OCI-LY1 (cell line): ENCODE data around the gene ZSWIM8.

Source experiments
- H2AFZ ChIP-seq: fragments of 200-600 bp; sonication (generic), shearing (Covaris generic); 2 replicates; pipeline ENCODE4 v1.6.0; 2014; ENCODE audit warnings: antibody characterized with exemption, mild to moderate bottlenecking, low read length
- H3F3A ChIP-seq: fragments of 200-600 bp; sonication (generic), shearing (Covaris generic); 2 replicates; pipeline ENCODE4 v1.6.0; 2014; ENCODE audit warnings: mild to moderate bottlenecking, antibody characterized with exemption, low read length, moderate library complexity; ENCODE audit not compliant: insufficient read depth
- H3K27ac ChIP-seq: fragments of 200-600 bp; sonication (generic); 2 replicates; pipeline ENCODE4 v1.5.1; 2014; ENCODE audit warnings: low read length, mixed run types, mild to moderate bottlenecking, low read depth; ENCODE audit not compliant: poor library complexity, severe bottlenecking
- H3K27me3 ChIP-seq: fragments of 200-600 bp; sonication (generic); 2 replicates; pipeline ENCODE4 v1.6.0; 2014; ENCODE audit warnings: antibody characterized with exemption, mild to moderate bottlenecking, low read length, moderate library complexity; ENCODE audit not compliant: insufficient read depth
- H3K36me3 ChIP-seq: fragments of 200-600 bp; sonication (generic); 2 replicates; pipeline ENCODE4 v1.6.1; 2014; ENCODE audit warnings: mild to moderate bottlenecking, antibody characterized with exemption, low read length, moderate library complexity, mixed read lengths; ENCODE audit not compliant: insufficient read depth
- H3K4me1 ChIP-seq: fragments of 200-600 bp; sonication (generic); 2 replicates; pipeline ENCODE4 v1.5.1; 2014; ENCODE audit warnings: mild to moderate bottlenecking, low read length, moderate library complexity; ENCODE audit not compliant: insufficient read depth, severe bottlenecking
- H3K4me2 ChIP-seq: fragments of 200-600 bp; sonication (generic), shearing (Covaris generic); 2 replicates; pipeline ENCODE4 v1.6.1; 2014; ENCODE audit warnings: low read length
- H3K4me3 ChIP-seq: fragments of 200-600 bp; sonication (generic); 2 replicates; pipeline ENCODE4 v1.5.1; 2014; ENCODE audit warnings: low read length, low read depth, mild to moderate bottlenecking, mixed read lengths; ENCODE audit not compliant: poor library complexity, severe bottlenecking
- H3K79me2 ChIP-seq: fragments of 200-600 bp; shearing (Covaris generic); 2 replicates; pipeline ENCODE4 v1.6.1; 2016; ENCODE audit warnings: mixed run types, low read length, mixed read lengths; ENCODE audit not compliant: insufficient read depth
- H3K9ac ChIP-seq: fragments of 200-600 bp; sonication (generic), shearing (Covaris generic); 2 replicates; pipeline ENCODE4 v1.6.1; 2014; ENCODE audit warnings: mild to moderate bottlenecking, low read length, mixed read lengths
- H3K9me2 ChIP-seq: fragments of 200-600 bp; sonication (generic), shearing (Covaris generic); 2 replicates; pipeline ENCODE4 v1.6.1; 2014; ENCODE audit warnings: low read depth, mild to moderate bottlenecking, low read length, mixed read lengths
- H3K9me3 ChIP-seq: fragments of 200-600 bp; shearing (Covaris generic); 2 replicates; pipeline ENCODE4 v1.6.1; 2014; ENCODE audit warnings: low read length, mixed read lengths
- H4K20me1 ChIP-seq: fragments of 200-600 bp; sonication (generic), shearing (Covaris generic); 2 replicates; pipeline ENCODE4 v1.6.0; 2016; ENCODE audit warnings: mild to moderate bottlenecking, low read length; ENCODE audit not compliant: insufficient read depth
- EZH2 ChIP-seq: fragments of 200-600 bp; sonication (generic), shearing (Covaris generic); IDR thresholded peaks from 2 replicates; pipeline ENCODE4 v1.8.0; 2017; ENCODE audit warnings: borderline replicate concordance, mixed run types, mild to moderate bottlenecking, antibody characterized with exemption, low read length, moderate library complexity, mixed read lengths
- TF ChIP-seq, protein P1 (sequence below): fragments of 200-600 bp; sonication (generic), shearing (Covaris generic); IDR thresholded peaks from 2 replicates; pipeline ENCODE4 v1.5.1; 2017; ENCODE audit warnings: mild to moderate bottlenecking, antibody characterized with exemption, low read length, moderate library complexity, mixed read lengths

The ZSWIM8 gene

GRCh38 chr10:73817826-73818225 lies 32.4 kb downstream of the ZSWIM8 start:
- no peaks in the 10 kb centered on the region for H3K79me2 ChIP-seq
- no peak overlapping the region for H3K4me3 ChIP-seq
- H3K36me3 ChIP-seq = peaks cover 32% of the 10 kb centered on the region
- no peak overlapping the region for H3K4me2 ChIP-seq
- no peaks in the 10 kb centered on the region for H3K9me3 ChIP-seq
- H3K4me1 ChIP-seq = no peaks in the 10 kb centered on the region
- TF ChIP-seq, protein P1, sequence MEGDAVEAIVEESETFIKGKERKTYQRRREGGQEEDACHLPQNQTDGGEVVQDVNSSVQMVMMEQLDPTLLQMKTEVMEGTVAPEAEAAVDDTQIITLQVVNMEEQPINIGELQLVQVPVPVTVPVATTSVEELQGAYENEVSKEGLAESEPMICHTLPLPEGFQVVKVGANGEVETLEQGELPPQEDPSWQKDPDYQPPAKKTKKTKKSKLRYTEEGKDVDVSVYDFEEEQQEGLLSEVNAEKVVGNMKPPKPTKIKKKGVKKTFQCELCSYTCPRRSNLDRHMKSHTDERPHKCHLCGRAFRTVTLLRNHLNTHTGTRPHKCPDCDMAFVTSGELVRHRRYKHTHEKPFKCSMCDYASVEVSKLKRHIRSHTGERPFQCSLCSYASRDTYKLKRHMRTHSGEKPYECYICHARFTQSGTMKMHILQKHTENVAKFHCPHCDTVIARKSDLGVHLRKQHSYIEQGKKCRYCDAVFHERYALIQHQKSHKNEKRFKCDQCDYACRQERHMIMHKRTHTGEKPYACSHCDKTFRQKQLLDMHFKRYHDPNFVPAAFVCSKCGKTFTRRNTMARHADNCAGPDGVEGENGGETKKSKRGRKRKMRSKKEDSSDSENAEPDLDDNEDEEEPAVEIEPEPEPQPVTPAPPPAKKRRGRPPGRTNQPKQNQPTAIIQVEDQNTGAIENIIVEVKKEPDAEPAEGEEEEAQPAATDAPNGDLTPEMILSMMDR = no peak
- TF ChIP-seq EZH2 = no peak
- no peaks in the 10 kb centered on the region for H3K27me3 ChIP-seq
- H3F3A ChIP-seq = no peaks in the 10 kb centered on the region
- H2AFZ ChIP-seq = no peak overlapping the region
- H3K9ac ChIP-seq = no peak overlapping the region
- H3K27ac ChIP-seq = no peak overlapping the region
- no peaks in the 10 kb centered on the region for H3K9me2 ChIP-seq
- H4K20me1 ChIP-seq = no peaks in the 10 kb centered on the region

DNA sequence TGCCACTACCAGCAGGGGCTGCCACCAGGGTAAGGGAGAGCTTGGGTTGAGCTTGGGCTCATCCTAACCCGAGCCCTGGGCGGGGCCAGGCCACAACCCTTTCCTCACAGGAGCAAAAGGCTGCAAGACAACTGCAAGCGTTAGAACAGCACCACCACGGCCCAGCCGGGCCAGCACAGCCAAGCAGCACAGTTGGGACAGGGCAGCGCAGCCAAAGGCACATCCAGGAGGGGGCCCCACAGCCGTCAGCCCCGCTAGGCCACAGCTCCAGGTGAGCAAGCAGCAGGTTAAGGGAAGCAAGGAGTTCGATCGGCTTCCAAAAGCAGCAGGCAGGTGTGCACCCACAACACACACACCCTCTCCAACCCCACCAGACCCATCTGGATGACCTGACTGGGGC lies 33.0 kb downstream of the ZSWIM8 start:
- no peaks in the 10 kb centered on the region for H3K79me2 ChIP-seq
- TF ChIP-seq EZH2 = no peak
- TF ChIP-seq, protein P1 = peak; percentile 24; the same call in 1 of the 2 replicates
- H3K9me3 ChIP-seq = no peaks in the 10 kb centered on the region
- no peak overlapping the region for H3K9ac ChIP-seq
- no peaks in the 10 kb centered on the region for H3K27me3 ChIP-seq
- H3K4me2 ChIP-seq = no peak overlapping the region
- H3K4me3 ChIP-seq = no peak overlapping the region
- H2AFZ ChIP-seq = no peak overlapping the region
- no peaks in the 10 kb centered on the region for H4K20me1 ChIP-seq
- H3F3A ChIP-seq = no peaks in the 10 kb centered on the region
- no peak overlapping the region for H3K27ac ChIP-seq
- H3K9me2 ChIP-seq = no peaks in the 10 kb centered on the region
- H3K36me3 ChIP-seq = peaks cover 34% of the 10 kb centered on the region
- no peaks in the 10 kb centered on the region for H3K4me1 ChIP-seq

- Histone ChIP-seq H3K27ac (no peak overlapping the region), H3K4me2 (no peak overlapping the region)
- no peak for TF ChIP-seq EZH2
- TF ChIP-seq, protein P1 = no peak
Observed at GRCh38 chr10:73819081-73819480, 33.7 kb downstream of the ZSWIM8 start.

More at GRCh38 chr10:73819081-73819480, 33.7 kb downstream of the ZSWIM8 start:
- Histone ChIP-seq H3K9me2 (no peaks in the 10 kb centered on the region), H3K4me3 (no peak overlapping the region), H3K79me2 (no peaks in the 10 kb centered on the region), H3K4me1 (no peaks in the 10 kb centered on the region), H3F3A (no peaks in the 10 kb centered on the region), H3K9ac (no peak overlapping the region), H3K9me3 (no peaks in the 10 kb centered on the region), H3K27me3 (no peaks in the 10 kb centered on the region), H3K36me3 (peaks cover 39% of the 10 kb centered on the region), H4K20me1 (no peaks in the 10 kb centered on the region), H2AFZ (no peak overlapping the region)
